ENCODE measurements around the gene SREBF1. TPM values are rescaled to one million over a fixed set of nuclear protein-coding genes. Genes with fewer than 3 reads are reported as not detected.

Gene SREBF1
- total RNA-seq, 6 experiments from 2014 or later: 63.8 to 246 (median 173) TPM

DNA sequence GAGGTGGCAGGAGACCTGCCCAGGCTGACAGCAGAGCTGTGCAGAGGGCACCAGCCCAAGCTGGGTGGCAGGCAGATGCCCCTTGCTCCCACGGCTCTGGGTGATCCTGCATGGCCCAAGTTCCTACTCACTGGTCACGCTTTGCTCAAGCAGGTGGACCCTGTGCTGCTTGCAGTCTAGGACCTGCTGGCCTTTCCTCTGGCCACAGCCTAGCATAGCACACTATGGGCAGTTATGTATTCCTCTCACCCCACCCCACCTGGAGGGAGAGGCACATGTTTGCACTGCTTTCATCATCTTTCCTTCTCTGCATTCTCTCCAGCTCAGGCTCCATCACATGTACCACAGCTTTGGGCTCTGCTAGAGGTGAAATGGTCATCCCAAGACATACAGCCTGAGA is 19.6 kb upstream of the SREBF1 start:
- H3K4me1 ChIP-seq: peaks cover 0 to 14% (median 5%) of the 10 kb centered on the region in 4 donors
- peak in 1 of 4 donors; percentile 32 for ATAC-seq
- H3K27me3 ChIP-seq: no peaks in the 10 kb centered on the region
- intact Hi-C loops (cut with DNase I): no loop called here
- no peaks in the 10 kb centered on the region for H3K36me3 ChIP-seq
- TF ChIP-seq CTCF (IDR thresholded peaks at IDR 0.05): no peak
- no peak for TF ChIP-seq POLR2A (IDR thresholded peaks at IDR 0.05)
- DNase-seq: no peak
- no CpG with 5 or more reads among the region's 2 CpGs for WGBS (ENCODE audit: insufficient coverage, low coverage, low lambda C conversion rate, missing lambda C conversion rate)
- H3K4me3 ChIP-seq: no peak overlapping the region
- no peak overlapping the region for H3K27ac ChIP-seq
- no peaks in the 10 kb centered on the region for H3K9me3 ChIP-seq

- no peaks in the 10 kb centered on the region for H3K9me3 ChIP-seq
- DNase-seq (no peak), ATAC-seq (peak in 1 of 4 donors; percentile 19)
- no peaks in the 10 kb centered on the region for H3K27me3 ChIP-seq
- no peak overlapping the region for H3K4me3 ChIP-seq
- TF ChIP-seq POLR2A (IDR thresholded peaks at IDR 0.05) (no peak), CTCF (IDR thresholded peaks at IDR 0.05) (no peak)
- H3K4me1 ChIP-seq: peaks cover 0 to 14% (median 5%) of the 10 kb centered on the region in 4 donors
- intact Hi-C loops (cut with DNase I): no loop called here
- H3K36me3 ChIP-seq: no peaks in the 10 kb centered on the region
- WGBS (ENCODE audit: insufficient coverage, low coverage, low lambda C conversion rate, missing lambda C conversion rate): 23% methylated on average over 2 of the region's 3 CpGs
- no peak overlapping the region for H3K27ac ChIP-seq
Measured at GRCh38 chr17:17855976-17856375, 19.2 kb upstream of the SREBF1 start.

GRCh38 chr17:17853811-17854447 is 17.1 kb upstream of the SREBF1 start:
- H3K9me3 ChIP-seq: no peaks in the 10 kb centered on the region
- 94% methylated on average over 3 of the region's 8 CpGs for WGBS (ENCODE audit: insufficient coverage, low coverage, low lambda C conversion rate, missing lambda C conversion rate)
- no peak for ATAC-seq
- peaks cover 0 to 13% (median 0%) of the 10 kb centered on the region in 4 donors for H3K4me1 ChIP-seq
- H3K27me3 ChIP-seq: no peaks in the 10 kb centered on the region
- H3K27ac ChIP-seq: no peak overlapping the region
- TF ChIP-seq POLR2A (IDR thresholded peaks at IDR 0.05) (no peak), CTCF (IDR thresholded peaks at IDR 0.05) (no peak)
- H3K4me3 ChIP-seq: no peak overlapping the region
- intact Hi-C loops (cut with DNase I): no loop called here
- DNase-seq: no peak
- H3K36me3 ChIP-seq: no peaks in the 10 kb centered on the region

DNA sequence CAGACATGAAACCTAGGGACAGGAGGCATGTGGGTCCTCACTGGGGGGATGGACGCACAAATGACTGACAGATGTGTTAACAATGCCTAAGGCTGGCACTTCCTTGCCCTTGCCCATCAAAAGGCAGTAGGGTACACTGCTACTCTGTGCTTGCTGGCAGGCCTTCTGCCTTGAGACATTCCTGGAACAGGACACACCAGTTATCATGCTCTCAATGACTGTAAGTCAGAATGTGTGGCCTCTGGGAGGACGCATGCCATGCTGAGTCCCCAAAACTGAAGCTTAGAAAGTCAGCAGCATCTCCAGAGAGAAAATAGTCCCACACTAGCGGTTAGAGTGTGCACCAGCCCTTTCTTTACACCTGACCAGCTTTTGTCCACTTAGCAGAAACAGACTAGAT is 16.1 kb upstream of the SREBF1 start:
- peaks cover 0 to 17% (median 0%) of the 10 kb centered on the region in 4 donors for H3K4me1 ChIP-seq
- intact Hi-C loops (cut with DNase I): no loop called here
- no peak overlapping the region for H3K4me3 ChIP-seq
- no peak for DNase-seq
- H3K27me3 ChIP-seq: no peaks in the 10 kb centered on the region
- ATAC-seq: no peak
- no peak for TF ChIP-seq POLR2A (IDR thresholded peaks at IDR 0.05)
- no peak for TF ChIP-seq CTCF (IDR thresholded peaks at IDR 0.05)
- H3K9me3 ChIP-seq: no peaks in the 10 kb centered on the region
- no peak overlapping the region for H3K27ac ChIP-seq
- H3K36me3 ChIP-seq: no peaks in the 10 kb centered on the region
- WGBS (ENCODE audit: insufficient coverage, low coverage, low lambda C conversion rate, missing lambda C conversion rate): 93% methylated on average over 3 of the region's 3 CpGs
